Measurements from ENCODE around the gene IRF3. TPM values are rescaled to one million over a fixed set of nuclear protein-coding genes. Genes with fewer than 3 reads are reported as not detected.

The IRF3 gene
- polyA plus RNA-seq, 1 donor (not counting 4 experiments of a cell fraction or from before 2014, with no cell fraction given) = 50.4 TPM

- H3K4me1 ChIP-seq (ENCODE audit: control insufficient read depth, extremely low read depth, insufficient read depth, low read length) = peaks cover 3% of the 10 kb centered on the region
- H3K9me1 ChIP-seq (ENCODE audit: control insufficient read depth, extremely low read depth, insufficient read depth, low read length) = no peaks in the 10 kb centered on the region
- no peak overlapping the region for H3K4me2 ChIP-seq (ENCODE audit: control insufficient read depth, extremely low read depth, insufficient read depth, low read depth, low read length)
- H3K79me2 ChIP-seq (ENCODE audit: control insufficient read depth, insufficient read depth, low read length) = peaks cover 5% of the 10 kb centered on the region
- no peak overlapping the region for H3K9ac ChIP-seq (ENCODE audit: control insufficient read depth, extremely low read depth, insufficient read depth, low read length)
- no peak for TF ChIP-seq EZH2 (IDR thresholded peaks at IDR 0.05; ENCODE audit: low read length)
- TF ChIP-seq, protein P1, sequence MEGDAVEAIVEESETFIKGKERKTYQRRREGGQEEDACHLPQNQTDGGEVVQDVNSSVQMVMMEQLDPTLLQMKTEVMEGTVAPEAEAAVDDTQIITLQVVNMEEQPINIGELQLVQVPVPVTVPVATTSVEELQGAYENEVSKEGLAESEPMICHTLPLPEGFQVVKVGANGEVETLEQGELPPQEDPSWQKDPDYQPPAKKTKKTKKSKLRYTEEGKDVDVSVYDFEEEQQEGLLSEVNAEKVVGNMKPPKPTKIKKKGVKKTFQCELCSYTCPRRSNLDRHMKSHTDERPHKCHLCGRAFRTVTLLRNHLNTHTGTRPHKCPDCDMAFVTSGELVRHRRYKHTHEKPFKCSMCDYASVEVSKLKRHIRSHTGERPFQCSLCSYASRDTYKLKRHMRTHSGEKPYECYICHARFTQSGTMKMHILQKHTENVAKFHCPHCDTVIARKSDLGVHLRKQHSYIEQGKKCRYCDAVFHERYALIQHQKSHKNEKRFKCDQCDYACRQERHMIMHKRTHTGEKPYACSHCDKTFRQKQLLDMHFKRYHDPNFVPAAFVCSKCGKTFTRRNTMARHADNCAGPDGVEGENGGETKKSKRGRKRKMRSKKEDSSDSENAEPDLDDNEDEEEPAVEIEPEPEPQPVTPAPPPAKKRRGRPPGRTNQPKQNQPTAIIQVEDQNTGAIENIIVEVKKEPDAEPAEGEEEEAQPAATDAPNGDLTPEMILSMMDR (optimal IDR thresholded peaks at IDR 0.05 in 1 of 3, IDR thresholded peaks at IDR 0.05 in 1 of 3, conservative IDR thresholded peaks at IDR 0.05 in 1 of 3; ENCODE audit: extremely low read depth in 1 of 3, insufficient read depth in 2 of 3, low read length in 3 of 3) = no peak
- FAIRE-seq (no peak), DNase-seq (ENCODE audit: low read depth, low spot score) (no peak)
- H3K4me3 ChIP-seq (ENCODE audit: control insufficient read depth in 2 of 3, extremely low read depth in 1 of 3, insufficient read depth in 2 of 3, low read depth in 1 of 3, low read length in 3 of 3) = no peak overlapping the region
- H3K27ac ChIP-seq (ENCODE audit: control insufficient read depth, insufficient read depth, low read length) = no peak overlapping the region
- no peaks in the 10 kb centered on the region for H4K20me1 ChIP-seq (ENCODE audit: control insufficient read depth, extremely low read depth, insufficient read depth, low read length)
- H2AFZ ChIP-seq (ENCODE audit: control insufficient read depth, low read length) = no peak overlapping the region
- dilution Hi-C loops (cut with MboI; ENCODE audit: extremely low pct_ligation_motif_present, low sequenced_read_pairs) = no loop called here
- H3K9me3 ChIP-seq (ENCODE audit: control insufficient read depth, low read depth, low read length) = no peaks in the 10 kb centered on the region
- peaks cover 12 to 13% of the 10 kb centered on the region in 2 experiments for H3K36me3 ChIP-seq (ENCODE audit: control insufficient read depth in 2 of 2, extremely low read depth in 1 of 2, insufficient read depth in 2 of 2, low read length in 2 of 2)
- H3K27me3 ChIP-seq (ENCODE audit: control insufficient read depth, extremely low read depth, insufficient read depth, low read length) = no peaks in the 10 kb centered on the region
Measured at GRCh38 chr19:49631610-49632192, 34.0 kb downstream of the IRF3 start.

- Histone ChIP-seq H3K27me3 (ENCODE audit: control insufficient read depth, extremely low read depth, insufficient read depth, low read length) (no peaks in the 10 kb centered on the region), H3K79me2 (ENCODE audit: control insufficient read depth, insufficient read depth, low read length) (no peaks in the 10 kb centered on the region), H3K36me3 (ENCODE audit: control insufficient read depth in 2 of 2, extremely low read depth in 1 of 2, insufficient read depth in 2 of 2, low read length in 2 of 2) (peaks cover 7 to 12% of the 10 kb centered on the region in 2 experiments), H2AFZ (ENCODE audit: control insufficient read depth, low read length) (no peak overlapping the region), H3K9me1 (ENCODE audit: control insufficient read depth, extremely low read depth, insufficient read depth, low read length) (no peaks in the 10 kb centered on the region), H3K9me3 (ENCODE audit: control insufficient read depth, low read depth, low read length) (no peaks in the 10 kb centered on the region), H3K4me2 (ENCODE audit: control insufficient read depth, extremely low read depth, insufficient read depth, low read depth, low read length) (no peak overlapping the region), H4K20me1 (ENCODE audit: control insufficient read depth, extremely low read depth, insufficient read depth, low read length) (no peaks in the 10 kb centered on the region), H3K9ac (ENCODE audit: control insufficient read depth, extremely low read depth, insufficient read depth, low read length) (no peak overlapping the region), H3K4me1 (ENCODE audit: control insufficient read depth, extremely low read depth, insufficient read depth, low read length) (peaks cover 3% of the 10 kb centered on the region), H3K27ac (ENCODE audit: control insufficient read depth, insufficient read depth, low read length) (no peak overlapping the region), H3K4me3 (ENCODE audit: control insufficient read depth in 2 of 3, extremely low read depth in 1 of 3, insufficient read depth in 2 of 3, low read depth in 1 of 3, low read length in 3 of 3) (no peak overlapping the region)
- no peak for TF ChIP-seq EZH2 (IDR thresholded peaks at IDR 0.05; ENCODE audit: low read length)
- TF ChIP-seq, protein P1 (optimal IDR thresholded peaks at IDR 0.05 in 1 of 3, IDR thresholded peaks at IDR 0.05 in 1 of 3, conservative IDR thresholded peaks at IDR 0.05 in 1 of 3; ENCODE audit: extremely low read depth in 1 of 3, insufficient read depth in 2 of 3, low read length in 3 of 3) = no peak
- dilution Hi-C loops (cut with MboI; ENCODE audit: extremely low pct_ligation_motif_present, low sequenced_read_pairs) = no loop called here
- FAIRE-seq = no peak
- DNase-seq (ENCODE audit: low read depth, low spot score) = no peak
Measured at GRCh38 chr19:49631014-49631588, 34.6 kb downstream of the IRF3 start.

Measured in keratinocyte (primary cell).